Liver (tissue), 9 donors: ENCODE data around the gene TULP4. TPM values are rescaled to one million over a fixed set of nuclear protein-coding genes. Genes with fewer than 3 reads are reported as not detected.
"Not testable (repeated sequence)": the region's sequence is repeated elsewhere in the genome, so short reads cannot be mapped to it uniquely, and the experiment has no call there.

Experiments used
- DNase-seq: peaks from one replicate; pipeline ENCODE4 v3.0.0-alpha.2; 2017; ENCODE audit warnings: low spot score
- H3K27ac ChIP-seq, 2 donors: one replicate each; pipeline ENCODE4 v1.7.0; 2013; ENCODE audit warnings: inconsistent platforms in 2 of 2, low read length in 2 of 2, control low read depth in 1 of 2, low read depth in 1 of 2, mild to moderate bottlenecking in 1 of 2
- H3K27me3 ChIP-seq, 4 donors: one replicate each; pipeline versions ENCODE4 v1.6.1 to v1.7.0; 2013; ENCODE audit warnings: low read length in 3 of 4, inconsistent platforms in 1 of 4, mild to moderate bottlenecking in 1 of 4, moderate library complexity in 1 of 4; ENCODE audit not compliant: control insufficient read depth in 4 of 4, insufficient read depth in 4 of 4
- H3K36me3 ChIP-seq, 4 donors: one replicate each; pipeline versions ENCODE4 v1.6.1 to v1.7.0; 2013; ENCODE audit warnings: low read length in 3 of 4, mild to moderate bottlenecking in 3 of 4, low read depth in 1 of 4, moderate library complexity in 1 of 4; ENCODE audit not compliant: control insufficient read depth in 4 of 4, insufficient read depth in 3 of 4
- H3K4me1 ChIP-seq, 4 donors: one replicate each; pipeline versions ENCODE4 v1.6.1 to v1.7.0; 2013; ENCODE audit warnings: low read length in 3 of 4, mild to moderate bottlenecking in 3 of 4, moderate library complexity in 1 of 4; ENCODE audit not compliant: control insufficient read depth in 4 of 4, insufficient read depth in 4 of 4
- H3K4me3 ChIP-seq, 3 donors: one replicate each; pipeline versions ENCODE4 v1.6.1 to v1.7.0; 2013; ENCODE audit warnings: low read length in 3 of 3, control low read depth in 1 of 3, low read depth in 1 of 3, mild to moderate bottlenecking in 1 of 3
- H3K9ac ChIP-seq, 2 donors: one replicate each; pipeline ENCODE4 v1.7.0; 2013; ENCODE audit warnings: low read length in 2 of 2, mild to moderate bottlenecking in 2 of 2, moderate library complexity in 2 of 2, control low read depth in 1 of 2, low read depth in 1 of 2
- H3K9me3 ChIP-seq, 4 donors: one replicate each; pipeline versions ENCODE4 v1.6.1 to v1.7.0; 2013; ENCODE audit warnings: low read length in 3 of 4; ENCODE audit not compliant: control insufficient read depth in 4 of 4
- ATF3 ChIP-seq: IDR thresholded peaks from 2 replicates; pipeline ENCODE4 v1.6.1; 2016; ENCODE audit warnings: antibody characterized with exemption
- FOXA1 ChIP-seq: IDR thresholded peaks from 2 replicates; pipeline ENCODE4 v1.6.1; 2016; ENCODE audit warnings: antibody characterized with exemption
- FOXA2 ChIP-seq: IDR thresholded peaks from 2 replicates; pipeline ENCODE4 v1.6.1; 2016; ENCODE audit warnings: antibody characterized with exemption
- GABPA ChIP-seq, 2 donors: IDR thresholded peaks in 1 of 2; conservative IDR thresholded peaks in 1 of 2; 2 replicates each; pipeline ENCODE4 v1.6.1; 2016; ENCODE audit warnings: antibody characterized with exemption in 2 of 2, mild to moderate bottlenecking in 1 of 2, moderate library complexity in 1 of 2
- HNF4G ChIP-seq: IDR thresholded peaks from 2 replicates; pipeline ENCODE4 v1.6.1; 2016; ENCODE audit warnings: antibody characterized with exemption
- JUND ChIP-seq, 2 donors: IDR thresholded peaks; 2 replicates each; pipeline ENCODE4 v1.6.1; 2016; ENCODE audit warnings: antibody characterized with exemption in 2 of 2
- MAX ChIP-seq: IDR thresholded peaks from 2 replicates; pipeline ENCODE4 v1.6.1; 2016; ENCODE audit warnings: antibody characterized with exemption
- NR2F2 ChIP-seq: IDR thresholded peaks from 2 replicates; pipeline ENCODE4 v1.6.1; 2016; ENCODE audit warnings: antibody characterized with exemption
- RAD21 ChIP-seq, 2 donors: IDR thresholded peaks; 2 replicates each; pipeline ENCODE4 v1.6.1; 2016; ENCODE audit warnings: antibody characterized with exemption in 2 of 2, mild to moderate bottlenecking in 2 of 2
- REST ChIP-seq: IDR thresholded peaks from 2 replicates; pipeline ENCODE4 v1.6.1; 2016; ENCODE audit warnings: antibody characterized with exemption, mild to moderate bottlenecking
- RXRA ChIP-seq, 2 donors: IDR thresholded peaks; 2 replicates each; pipeline ENCODE4 v1.6.1; 2017 to 2018; ENCODE audit warnings: antibody characterized with exemption in 2 of 2, mild to moderate bottlenecking in 1 of 2
- WGBS: extraction: QIAGEN DNeasy Blood & Tissue Kit; methylation state at CpG from one replicate; pipeline ENCODE4 v1.1.7; 2013; 5-methylcytosine and 5-hydroxymethylcytosine counted together
- polyA plus RNA-seq, 2 donors: library from polyadenylated mRNA; stranded (reverse) in 1 of 2; unstranded in 1 of 2; fragments of 200-250 nt in 1 of 2; fragments of >200 nt in 1 of 2; fragmentation: Nextera tagmentation in 1 of 2; extraction: Ambion mirVana in 1 of 2; gene quantifications; one replicate each; pipeline versions ENCODE4 v1.2.1 to v1.2.3, GENCODE V29; 2013 to 2015
- total RNA-seq, 2 donors: library from RNA; depleted of rRNA; stranded (reverse); fragments of >200 nt; gene quantifications; one replicate each; pipeline ENCODE4 v1.2.3, GENCODE V29; 2014
- TF ChIP-seq, protein P1 (sequence below): fragments of 150-350 bp; IDR thresholded peaks from 2 replicates; pipeline ENCODE4 v1.5.1; 2017; ENCODE audit warnings: improper control_type of control experiment, low read depth, low read length; ENCODE audit not compliant: missing input control
- donor health status: healthy.
- donor health status: healthy.
- donor health status: healthy.
- donor health status: healthy.
- donor health status: healthy.

Gene TULP4
- total and polyA plus RNA-seq, 4 donors = 2.2 to 53.3 (median 18.0) TPM

DNA sequence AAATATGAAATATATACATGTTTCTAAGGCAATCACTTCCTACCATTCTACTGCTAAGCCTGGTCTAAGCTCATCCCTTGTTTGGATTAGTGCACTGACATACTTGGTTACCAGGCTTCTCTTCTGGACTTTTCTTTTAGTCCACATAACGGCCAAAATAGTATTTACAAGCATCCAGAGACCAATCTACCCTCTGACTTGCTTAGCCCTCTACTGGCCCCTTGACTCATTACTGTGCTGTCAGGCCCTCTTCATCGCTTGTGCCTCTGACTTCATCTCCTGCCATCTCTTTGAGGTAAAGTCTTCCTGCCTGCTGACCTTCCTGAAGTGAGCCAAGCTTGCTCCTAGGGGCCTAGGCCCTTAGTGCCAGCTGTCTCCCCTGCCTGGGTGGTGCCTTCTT is 35.1 kb downstream of the TULP4 start:
- no peak overlapping the region for H3K4me3 ChIP-seq
- H3K27ac ChIP-seq = no peak overlapping the region
- no peaks in the 10 kb centered on the region for H3K27me3 ChIP-seq
- H3K36me3 ChIP-seq = no peaks in the 10 kb centered on the region
- H3K9ac ChIP-seq = no peak overlapping the region
- H3K9me3 ChIP-seq = no peaks in the 10 kb centered on the region
- no peak for DNase-seq
- H3K4me1 ChIP-seq = no peaks in the 10 kb centered on the region
- WGBS = 100% methylated on average over 2 of the region's 2 CpGs
- TF ChIP-seq MAX (no peak), RXRA (IDR thresholded peaks at IDR 0.05) (no peak), FOXA1 (no peak), FOXA2 (no peak), ATF3 (no peak), NR2F2 (no peak), GABPA (IDR thresholded peaks at IDR 0.05 in 1 of 2, conservative IDR thresholded peaks at IDR 0.05 in 1 of 2) (no peak), REST (no peak), HNF4G (no peak), RAD21 (IDR thresholded peaks at IDR 0.05) (no peak), JUND (IDR thresholded peaks at IDR 0.05) (no peak)
- TF ChIP-seq, protein P1, sequence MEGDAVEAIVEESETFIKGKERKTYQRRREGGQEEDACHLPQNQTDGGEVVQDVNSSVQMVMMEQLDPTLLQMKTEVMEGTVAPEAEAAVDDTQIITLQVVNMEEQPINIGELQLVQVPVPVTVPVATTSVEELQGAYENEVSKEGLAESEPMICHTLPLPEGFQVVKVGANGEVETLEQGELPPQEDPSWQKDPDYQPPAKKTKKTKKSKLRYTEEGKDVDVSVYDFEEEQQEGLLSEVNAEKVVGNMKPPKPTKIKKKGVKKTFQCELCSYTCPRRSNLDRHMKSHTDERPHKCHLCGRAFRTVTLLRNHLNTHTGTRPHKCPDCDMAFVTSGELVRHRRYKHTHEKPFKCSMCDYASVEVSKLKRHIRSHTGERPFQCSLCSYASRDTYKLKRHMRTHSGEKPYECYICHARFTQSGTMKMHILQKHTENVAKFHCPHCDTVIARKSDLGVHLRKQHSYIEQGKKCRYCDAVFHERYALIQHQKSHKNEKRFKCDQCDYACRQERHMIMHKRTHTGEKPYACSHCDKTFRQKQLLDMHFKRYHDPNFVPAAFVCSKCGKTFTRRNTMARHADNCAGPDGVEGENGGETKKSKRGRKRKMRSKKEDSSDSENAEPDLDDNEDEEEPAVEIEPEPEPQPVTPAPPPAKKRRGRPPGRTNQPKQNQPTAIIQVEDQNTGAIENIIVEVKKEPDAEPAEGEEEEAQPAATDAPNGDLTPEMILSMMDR = no peak

- not testable (repeated sequence) for H3K27ac ChIP-seq, H3K4me3 ChIP-seq, H3K9ac ChIP-seq, H3K27me3 ChIP-seq, DNase-seq, H3K9me3 ChIP-seq, H3K4me1 ChIP-seq, H3K36me3 ChIP-seq
- WGBS = 92% methylated on average over 47 of the region's 47 CpGs
These were observed 36.7 kb downstream of the TULP4 start for GRCh38 chr6:158348737-158349504.

- not testable (repeated sequence) for H3K27me3 ChIP-seq, H3K4me1 ChIP-seq, H3K36me3 ChIP-seq, H3K9me3 ChIP-seq, H3K9ac ChIP-seq, DNase-seq, H3K27ac ChIP-seq, H3K4me3 ChIP-seq
- WGBS = 95% methylated on average over 54 of the region's 54 CpGs
These were observed 37.4 kb downstream of the TULP4 start for GRCh38 chr6:158349505-158350275.

GRCh38 chr6:158350731-158351130 is 38.5 kb downstream of the TULP4 start:
- H3K27me3 ChIP-seq, H3K36me3 ChIP-seq, DNase-seq, H3K4me1 ChIP-seq, H3K9ac ChIP-seq, H3K9me3 ChIP-seq, H3K27ac ChIP-seq, H3K4me3 ChIP-seq: not testable (repeated sequence)
- 96% methylated on average over 7 of the region's 7 CpGs for WGBS
